Subcutaneous abdominal adipose tissue (tissue), 5 donors: Measurements from ENCODE around the gene TMIE.

Source experiments
- H3K27ac ChIP-seq: one replicate; pipeline ENCODE4 v1.7.0; 2013; ENCODE audit warnings: low read depth, mild to moderate bottlenecking, inconsistent platforms, low read length, moderate library complexity
- H3K27me3 ChIP-seq, 5 donors: one replicate each; pipeline ENCODE4 v1.7.0; 2013; ENCODE audit warnings: low read length in 5 of 5, inconsistent platforms in 1 of 5; ENCODE audit not compliant: control insufficient read depth in 5 of 5, insufficient read depth in 4 of 5
- H3K36me3 ChIP-seq, 5 donors: one replicate each; pipeline ENCODE4 v1.7.0; 2013; ENCODE audit warnings: low read length in 5 of 5; ENCODE audit not compliant: control insufficient read depth in 5 of 5, insufficient read depth in 5 of 5
- H3K4me1 ChIP-seq, 5 donors: one replicate each; pipeline ENCODE4 v1.7.0; 2013; ENCODE audit warnings: low read length in 5 of 5, mild to moderate bottlenecking in 3 of 5, moderate library complexity in 1 of 5; ENCODE audit not compliant: control insufficient read depth in 5 of 5, insufficient read depth in 5 of 5
- H3K4me3 ChIP-seq, 5 donors: one replicate each; pipeline ENCODE4 v1.7.0; 2013; ENCODE audit warnings: low read length in 5 of 5, low read depth in 1 of 5
- H3K9ac ChIP-seq, 5 donors: one replicate each; pipeline ENCODE4 v1.7.0; 2013; ENCODE audit warnings: low read length in 5 of 5, mild to moderate bottlenecking in 4 of 5, moderate library complexity in 3 of 5
- H3K9me3 ChIP-seq, 5 donors: one replicate each; pipeline ENCODE4 v1.7.0; 2013; ENCODE audit warnings: low read length in 5 of 5; ENCODE audit not compliant: control insufficient read depth in 5 of 5
- donor health status: healthy.
- donor health status: healthy.
- donor health status: healthy.
- donor health status: healthy.
- donor health status: healthy.

TMIE gene

GRCh38 chr3:46721009-46721408, 19.8 kb downstream of the TMIE start:
- Histone ChIP-seq H3K36me3 (no peaks in the 10 kb centered on the region), H3K9me3 (peaks cover 0 to 5% (median 0%) of the 10 kb centered on the region in 5 donors), H3K27me3 (peaks cover 8 to 19% (median 9%) of the 10 kb centered on the region in 5 donors), H3K27ac (no peak overlapping the region), H3K4me3 (no peak overlapping the region), H3K4me1 (peaks cover 0 to 6% (median 4%) of the 10 kb centered on the region in 5 donors), H3K9ac (no peak overlapping the region)

- Histone ChIP-seq H3K27ac (no peak overlapping the region), H3K36me3 (no peaks in the 10 kb centered on the region), H3K9me3 (peaks cover 0 to 5% (median 0%) of the 10 kb centered on the region in 5 donors), H3K4me1 (peaks cover 0 to 6% (median 4%) of the 10 kb centered on the region in 5 donors), H3K27me3 (peaks cover 8 to 14% (median 9%) of the 10 kb centered on the region in 5 donors), H3K9ac (no peak overlapping the region), H3K4me3 (no peak overlapping the region)
Observed at GRCh38 chr3:46722443-46722842, 21.3 kb downstream of the TMIE start.

GRCh38 chr3:46724424-46724823, 23.2 kb downstream of the TMIE start:
- Histone ChIP-seq H3K9ac (no peak overlapping the region), H3K4me1 (no peaks in the 10 kb centered on the region), H3K36me3 (no peaks in the 10 kb centered on the region), H3K27me3 (peaks cover 0 to 9% (median 5%) of the 10 kb centered on the region in 5 donors), H3K9me3 (peaks cover 0 to 5% (median 0%) of the 10 kb centered on the region in 5 donors), H3K27ac (no peak overlapping the region), H3K4me3 (no peak overlapping the region)

- H3K27ac ChIP-seq = no peak overlapping the region
- H3K9ac ChIP-seq = no peak overlapping the region
- H3K4me3 ChIP-seq = no peak overlapping the region
- no peaks in the 10 kb centered on the region for H3K36me3 ChIP-seq
- H3K4me1 ChIP-seq = no peaks in the 10 kb centered on the region
- H3K9me3 ChIP-seq = peaks cover 0 to 4% (median 0%) of the 10 kb centered on the region in 5 donors
- H3K27me3 ChIP-seq = peaks cover 0 to 5% (median 0%) of the 10 kb centered on the region in 5 donors
Observed at GRCh38 chr3:46725621-46726314, 24.6 kb downstream of the TMIE start.

- Histone ChIP-seq H3K27me3 (peaks cover 0 to 10% (median 3%) of the 10 kb centered on the region in 5 donors), H3K4me1 (no peaks in the 10 kb centered on the region), H3K9ac (no peak overlapping the region), H3K9me3 (no peaks in the 10 kb centered on the region), H3K27ac (no peak overlapping the region), H3K4me3 (no peak overlapping the region), H3K36me3 (no peaks in the 10 kb centered on the region)
Observed at GRCh38 chr3:46729038-46729437, 27.8 kb downstream of the TMIE start.

GRCh38 chr3:46730819-46731218, 29.6 kb downstream of the TMIE start:
- Histone ChIP-seq H3K9me3 (no peaks in the 10 kb centered on the region), H3K9ac (no peak overlapping the region), H3K36me3 (no peaks in the 10 kb centered on the region), H3K4me1 (no peaks in the 10 kb centered on the region), H3K27me3 (peaks cover 3 to 12% (median 3%) of the 10 kb centered on the region in 5 donors), H3K4me3 (no peak overlapping the region), H3K27ac (no peak overlapping the region)

GRCh38 chr3:46731795-46732194, 30.6 kb downstream of the TMIE start:
- H3K4me3 ChIP-seq = no peak overlapping the region
- no peaks in the 10 kb centered on the region for H3K9me3 ChIP-seq
- H3K27me3 ChIP-seq = peaks cover 3 to 12% (median 5%) of the 10 kb centered on the region in 5 donors
- H3K9ac ChIP-seq = no peak overlapping the region
- no peaks in the 10 kb centered on the region for H3K36me3 ChIP-seq
- H3K27ac ChIP-seq = no peak overlapping the region
- H3K4me1 ChIP-seq = no peaks in the 10 kb centered on the region

GRCh38 chr3:46733026-46733800, 32.0 kb downstream of the TMIE start:
- H3K4me1 ChIP-seq = no peaks in the 10 kb centered on the region
- H3K27ac ChIP-seq = no peak overlapping the region
- no peak overlapping the region for H3K9ac ChIP-seq
- peaks cover 3 to 15% (median 5%) of the 10 kb centered on the region in 5 donors for H3K27me3 ChIP-seq
- H3K36me3 ChIP-seq = no peaks in the 10 kb centered on the region
- no peak overlapping the region for H3K4me3 ChIP-seq
- no peaks in the 10 kb centered on the region for H3K9me3 ChIP-seq

GRCh38 chr3:46734773-46735172, 33.6 kb downstream of the TMIE start:
- H3K27me3 ChIP-seq = peaks cover 0 to 11% (median 5%) of the 10 kb centered on the region in 5 donors
- no peaks in the 10 kb centered on the region for H3K9me3 ChIP-seq
- no peaks in the 10 kb centered on the region for H3K36me3 ChIP-seq
- no peaks in the 10 kb centered on the region for H3K4me1 ChIP-seq
- H3K4me3 ChIP-seq = no peak overlapping the region
- no peak overlapping the region for H3K27ac ChIP-seq
- no peak overlapping the region for H3K9ac ChIP-seq
